Neuronal stem cell (in vitro differentiated cells): ENCODE measurements around the gene TRPM7.

Experiments used
- DNase-seq: peaks from one replicate; pipeline ENCODE4 v3.0.0-alpha.2; 2013; ENCODE audit warnings: low spot score
- H2AFZ ChIP-seq: one replicate; pipeline ENCODE4 v1.6.1; 2013; ENCODE audit warnings: mild to moderate bottlenecking, low read length, inconsistent platforms
- H2AK5ac ChIP-seq: 2 replicates; pipeline ENCODE4 v1.6.1; 2013; ENCODE audit warnings: low read depth, mild to moderate bottlenecking, inconsistent platforms, low read length, moderate library complexity, mixed read lengths
- H2BK120ac ChIP-seq: 2 replicates; pipeline ENCODE4 v1.6.1; 2013; ENCODE audit warnings: low read depth, mild to moderate bottlenecking, inconsistent platforms, low read length, moderate library complexity, mixed read lengths
- H2BK12ac ChIP-seq: one replicate; pipeline ENCODE4 v1.6.1; 2013; ENCODE audit warnings: low read length, inconsistent platforms
- H2BK15ac ChIP-seq: 2 replicates; pipeline ENCODE4 v1.6.1; 2013; ENCODE audit warnings: mild to moderate bottlenecking, low read length, inconsistent platforms, mixed read lengths
- H2BK5ac ChIP-seq: one replicate; pipeline ENCODE4 v1.6.1; 2013; ENCODE audit warnings: inconsistent platforms, mild to moderate bottlenecking, low read length, moderate library complexity
- H3K14ac ChIP-seq: one replicate; pipeline ENCODE4 v1.6.1; 2013; ENCODE audit warnings: low read length, inconsistent platforms
- H3K18ac ChIP-seq: 2 replicates; pipeline ENCODE4 v1.6.1; 2013; ENCODE audit warnings: low read length, inconsistent platforms
- H3K23ac ChIP-seq: 2 replicates; pipeline ENCODE4 v1.6.1; 2013; ENCODE audit warnings: low read depth, mild to moderate bottlenecking, mixed read lengths, low read length, inconsistent platforms; ENCODE audit not compliant: poor library complexity
- H3K27ac ChIP-seq: replicated peaks from 3 replicates; pipeline ENCODE4 v1.5.1; 2013; ENCODE audit warnings: low read length, inconsistent platforms
- H3K27me3 ChIP-seq, 3 experiments: 2 replicates each; pipeline ENCODE4 v1.6.1; 2013; ENCODE audit warnings: low read length in 3 of 3, mild to moderate bottlenecking in 2 of 3, inconsistent platforms in 1 of 3, low read depth in 1 of 3, mixed read lengths in 1 of 3, moderate library complexity in 1 of 3; ENCODE audit not compliant: control insufficient read depth in 3 of 3, insufficient read depth in 3 of 3
- H3K36me3 ChIP-seq, 2 donors: replicated peaks in 1 of 2; 2 replicates each; pipeline ENCODE4 v1.6.1; 2013; ENCODE audit warnings: low read length in 2 of 2; ENCODE audit not compliant: control insufficient read depth in 2 of 2, insufficient read depth in 2 of 2
- H3K4ac ChIP-seq: 2 replicates; pipeline ENCODE4 v1.6.1; 2013; ENCODE audit warnings: inconsistent platforms, mild to moderate bottlenecking, low read length, moderate library complexity
- H3K4me1 ChIP-seq, 2 donors: 1 replicate in 1 of 2; 2 replicates in 1 of 2; pipeline ENCODE4 v1.6.1; 2013; ENCODE audit warnings: low read length in 2 of 2, low read depth in 1 of 2; ENCODE audit not compliant: control insufficient read depth in 2 of 2, insufficient read depth in 1 of 2
- H3K4me2 ChIP-seq: one replicate; pipeline ENCODE4 v1.6.1; 2013; ENCODE audit warnings: mild to moderate bottlenecking, low read length, inconsistent platforms; ENCODE audit not compliant: insufficient read depth, poor library complexity, severe bottlenecking
- H3K4me3 ChIP-seq, 2 donors: 2 replicates each; pipeline ENCODE4 v1.5.1; 2013; ENCODE audit warnings: low read length in 2 of 2, mild to moderate bottlenecking in 2 of 2, inconsistent platforms in 1 of 2, moderate library complexity in 1 of 2
- H3K79me1 ChIP-seq: one replicate; pipeline ENCODE4 v1.6.1; 2013; ENCODE audit warnings: low read depth, mild to moderate bottlenecking, inconsistent platforms, low read length, moderate library complexity
- H3K9ac ChIP-seq: one replicate; pipeline ENCODE4 v1.6.1; 2013; ENCODE audit warnings: mild to moderate bottlenecking, low read depth, low read length, inconsistent platforms; ENCODE audit not compliant: poor library complexity
- H3K9me3 ChIP-seq, 2 donors: replicated peaks in 1 of 2; 2 replicates each; pipeline versions ENCODE3 to v1.6.1; 2013; ENCODE audit warnings: low read length in 2 of 2, mild to moderate bottlenecking in 2 of 2, inconsistent platforms in 1 of 2, low read depth in 1 of 2, mixed read lengths in 1 of 2, moderate library complexity in 1 of 2; ENCODE audit not compliant: control insufficient read depth in 2 of 2, insufficient read depth in 1 of 2
- H4K8ac ChIP-seq: one replicate; pipeline ENCODE4 v1.6.1; 2013; ENCODE audit warnings: low read depth, mild to moderate bottlenecking, inconsistent platforms, low read length, moderate library complexity
- H4K91ac ChIP-seq: one replicate; pipeline ENCODE4 v1.6.1; 2013; ENCODE audit warnings: low read length, low read depth, mild to moderate bottlenecking, inconsistent platforms; ENCODE audit not compliant: poor library complexity
- WGBS, 2 donors: extraction: QIAGEN DNeasy Blood & Tissue Kit; methylation state at CpG; one replicate each; pipeline ENCODE4 v1.1.7; 2013; ENCODE audit warnings: missing lambda C conversion rate in 2 of 2, mixed read lengths in 1 of 2; ENCODE audit not compliant: insufficient read length in 2 of 2, insufficient replicate concordance in 1 of 2; ENCODE audit errors: extremely low coverage in 2 of 2; 5-methylcytosine and 5-hydroxymethylcytosine counted together

TRPM7 gene

GRCh38 chr15:50665938-50666337 lies 20.7 kb downstream of the TRPM7 start:
- no peaks in the 10 kb centered on the region for H3K4me1 ChIP-seq
- DNase-seq = no peak
- H4K91ac ChIP-seq = no peak overlapping the region
- H3K27ac ChIP-seq = no peak overlapping the region
- H2BK12ac ChIP-seq = no peak overlapping the region
- H3K79me1 ChIP-seq = no peaks in the 10 kb centered on the region
- H3K14ac ChIP-seq = no peak overlapping the region
- H3K18ac ChIP-seq = no peak overlapping the region
- no peak overlapping the region for H3K4ac ChIP-seq
- no peak overlapping the region for H2BK120ac ChIP-seq
- H4K8ac ChIP-seq = no peak overlapping the region
- peaks cover 3 to 27% of the 10 kb centered on the region in 2 donors for H3K9me3 ChIP-seq
- no peaks in the 10 kb centered on the region for H3K27me3 ChIP-seq
- H3K4me2 ChIP-seq = no peak overlapping the region
- no peak overlapping the region for H3K9ac ChIP-seq
- H2AK5ac ChIP-seq = no peak overlapping the region
- no peak overlapping the region for H3K4me3 ChIP-seq
- no peak overlapping the region for H2BK15ac ChIP-seq
- H2AFZ ChIP-seq = no peak overlapping the region
- H3K36me3 ChIP-seq = peaks cover 5 to 89% of the 10 kb centered on the region in 2 donors
- H2BK5ac ChIP-seq = no peak overlapping the region
- no CpG with 5 or more reads among the region's 5 CpGs for WGBS, 2 donors
- H3K23ac ChIP-seq = no peak overlapping the region

- Histone ChIP-seq H3K36me3 (peaks cover 7 to 94% of the 10 kb centered on the region in 2 donors), H3K9ac (no peak overlapping the region), H3K18ac (no peak overlapping the region), H3K9me3 (no peaks in the 10 kb centered on the region), H3K79me1 (peaks cover 3% of the 10 kb centered on the region), H3K14ac (no peak overlapping the region), H3K4me1 (no peaks in the 10 kb centered on the region), H2AFZ (no peak overlapping the region), H2AK5ac (no peak overlapping the region), H2BK15ac (no peak overlapping the region), H3K4me2 (no peak overlapping the region), H3K27me3 (no peaks in the 10 kb centered on the region), H2BK12ac (no peak overlapping the region), H4K8ac (no peak overlapping the region), H3K4ac (no peak overlapping the region), H3K23ac (no peak overlapping the region), H4K91ac (no peak overlapping the region), H2BK5ac (no peak overlapping the region), H3K4me3 (no peak overlapping the region), H3K27ac (no peak overlapping the region), H2BK120ac (no peak overlapping the region)
- no peak for DNase-seq
- WGBS, 2 donors = no CpG with 5 or more reads among the region's 4 CpGs
Observed at GRCh38 chr15:50655555-50655954, 31.0 kb downstream of the TRPM7 start.

DNA sequence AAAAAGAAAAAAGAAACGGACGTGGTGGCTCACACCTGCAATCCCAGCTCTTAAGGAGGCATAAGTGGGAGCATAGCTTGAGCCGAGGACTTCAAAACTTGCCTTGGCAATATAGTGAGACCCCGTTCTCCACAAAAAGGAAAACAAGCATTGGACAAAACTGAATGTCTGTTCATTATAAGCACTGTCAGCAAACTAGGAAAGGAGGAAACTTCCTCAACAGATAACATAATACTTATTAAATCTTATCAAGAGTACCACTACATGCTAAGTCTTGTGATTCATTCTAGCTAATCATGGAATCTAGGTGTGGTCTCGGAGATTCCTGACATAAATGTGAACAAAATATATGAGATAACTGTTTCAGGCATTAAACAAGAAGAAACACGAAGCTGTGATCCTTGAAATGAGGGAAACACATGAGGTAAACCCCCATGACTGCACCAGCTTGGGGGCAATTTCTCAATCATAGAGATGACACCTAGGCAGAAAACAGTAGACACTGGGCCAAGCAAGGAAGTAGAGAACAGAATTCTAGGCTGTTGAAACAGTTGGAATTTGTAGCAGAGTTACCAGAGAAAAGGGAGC lies 33.3 kb downstream of the TRPM7 start:
- H4K91ac ChIP-seq = no peak overlapping the region

DNA sequence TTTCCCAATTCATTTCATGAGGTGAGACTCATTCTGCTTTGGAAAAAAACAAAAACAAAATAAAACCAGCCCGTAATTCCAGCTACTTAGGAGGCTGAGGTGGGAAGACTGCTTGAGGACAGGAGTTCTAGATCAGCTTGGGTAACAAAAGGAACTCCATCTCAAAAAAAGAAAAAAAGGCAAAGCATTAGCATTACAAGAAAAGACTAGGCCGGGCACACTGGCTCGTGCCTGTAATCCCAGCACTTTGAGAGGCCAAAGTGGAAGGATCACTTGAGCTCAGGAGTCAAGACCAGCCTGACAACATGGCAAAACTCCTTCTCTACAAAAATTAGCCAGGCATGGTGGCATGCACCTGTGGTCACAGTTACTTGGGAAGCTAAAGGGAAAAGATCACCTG lies 33.9 kb downstream of the TRPM7 start:
- Histone ChIP-seq H2BK120ac (no peak overlapping the region), H3K4me2 (no peak overlapping the region), H3K4me1 (no peaks in the 10 kb centered on the region), H2BK12ac (no peak overlapping the region), H2BK5ac (no peak overlapping the region), H3K9me3 (no peaks in the 10 kb centered on the region), H4K91ac (no peak overlapping the region), H4K8ac (no peak overlapping the region), H2AK5ac (no peak overlapping the region), H3K18ac (no peak overlapping the region), H3K4ac (no peak overlapping the region), H3K27ac (no peak overlapping the region), H3K27me3 (no peaks in the 10 kb centered on the region), H3K23ac (no peak overlapping the region), H3K14ac (no peak overlapping the region), H3K9ac (no peak overlapping the region), H2AFZ (no peak overlapping the region), H3K4me3 (no peak overlapping the region), H2BK15ac (no peak overlapping the region), H3K36me3 (peaks cover 14 to 97% of the 10 kb centered on the region in 2 donors), H3K79me1 (peaks cover 3% of the 10 kb centered on the region)
- whole genome bisulfite sequencing, 2 donors = no CpG with 5 or more reads among the region's 3 CpGs
- DNase-seq = no peak

More for the DNA sequence above, 33.3 kb downstream of the TRPM7 start:
- Histone ChIP-seq H4K8ac (no peak overlapping the region), H3K4ac (no peak overlapping the region), H3K14ac (no peak overlapping the region), H2AK5ac (no peak overlapping the region), H3K36me3 (peaks cover 14 to 94% of the 10 kb centered on the region in 2 donors), H3K4me2 (no peak overlapping the region), H3K18ac (no peak overlapping the region), H2BK120ac (no peak overlapping the region), H3K23ac (no peak overlapping the region), H2BK12ac (no peak overlapping the region), H3K27me3 (no peaks in the 10 kb centered on the region), H2AFZ (no peak overlapping the region), H3K4me3 (no peak overlapping the region), H3K9me3 (no peaks in the 10 kb centered on the region), H3K4me1 (no peaks in the 10 kb centered on the region), H3K79me1 (peaks cover 3% of the 10 kb centered on the region), H3K27ac (no peak overlapping the region), H3K9ac (no peak overlapping the region), H2BK15ac (no peak overlapping the region), H2BK5ac (no peak overlapping the region)
- no peak for DNase-seq
- no CpG with 5 or more reads among the region's 6 CpGs for WGBS, 2 donors
